Measurements from ENCODE around the gene SRR.

DNA sequence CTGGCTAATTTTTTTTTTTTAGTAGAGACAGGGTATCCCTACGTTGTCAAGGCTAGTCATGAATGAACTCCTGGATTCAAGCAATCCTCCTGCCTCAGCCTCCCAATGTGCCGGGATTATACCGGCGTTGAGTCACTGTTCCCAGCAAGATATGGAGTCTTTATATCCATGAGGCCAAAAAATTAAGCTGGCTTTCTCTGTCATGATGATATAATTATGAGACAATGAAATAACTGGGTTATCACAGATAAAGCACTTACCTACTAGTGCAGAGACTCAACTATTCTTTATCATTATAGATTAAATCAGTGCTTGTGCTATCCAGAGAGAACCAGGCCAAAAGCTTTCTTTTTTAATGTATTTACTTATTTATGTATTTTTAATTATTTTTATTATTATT lies 36.4 kb upstream of the SRR start:
- no peak for TF ChIP-seq EZH2 (IDR thresholded peaks at IDR 0.05; ENCODE audit: borderline replicate concordance, low read depth, low read length, severe bottlenecking)
- TF ChIP-seq CTCF (IDR thresholded peaks at IDR 0.05; ENCODE audit: borderline replicate concordance, extremely low read depth, low read length, poor library complexity, severe bottlenecking): no peak

Measured in DND-41 (cell line).